ENCODE measurements around the gene DUSP19.

DNA sequence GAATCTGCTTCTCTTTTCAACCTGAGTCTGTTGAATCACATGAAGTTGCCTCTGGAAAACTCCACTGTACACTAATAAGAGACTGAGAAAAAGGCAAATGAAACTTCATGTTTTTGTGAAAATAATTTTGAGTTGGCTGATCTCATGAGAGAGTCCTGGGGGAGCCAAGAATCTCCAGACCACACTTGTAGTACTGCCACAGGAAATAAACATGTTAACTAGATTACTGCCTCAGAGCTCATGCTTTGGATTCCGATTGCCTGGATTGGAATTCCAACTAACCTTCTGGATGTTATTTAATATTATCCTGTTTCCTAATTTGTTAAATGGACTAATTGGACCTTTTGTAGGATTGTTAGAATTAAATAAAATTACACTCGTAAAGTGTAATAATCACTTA, 70.9 kb downstream of the DUSP19 start:
- TF ChIP-seq EZH2 (IDR thresholded peaks at IDR 0.05) (no peak), POLR2AphosphoS5 (IDR thresholded peaks at IDR 0.05; ENCODE audit: borderline replicate concordance, low read depth, low read length) (no peak), FOXP2 (optimal IDR thresholded peaks at IDR 0.05; ENCODE audit: control extremely low read depth, extremely low read length, insufficient read depth) (no peak)
